GM23248 (cell line): ENCODE measurements around the gene TVP23A. TPM values are rescaled to one million over a fixed set of nuclear protein-coding genes. Genes with fewer than 3 reads are reported as not detected.

Source experiments
- DNase-seq: peaks from one replicate; pipeline ENCODE4 v3.0.0-alpha.2; 2015
- H2AFZ ChIP-seq: fragments of 200-600 bp; sonication (generic); 2 replicates; pipeline ENCODE4 v1.6.1; 2016; ENCODE audit warnings: antibody characterized with exemption
- H3F3A ChIP-seq: fragments of 200-600 bp; sonication (generic); 2 replicates; pipeline ENCODE4 v1.6.1; 2016; ENCODE audit warnings: mild to moderate bottlenecking, antibody characterized with exemption, mixed run types; ENCODE audit not compliant: insufficient read depth
- H3K27ac ChIP-seq: fragments of 200-600 bp; sonication (generic); 2 replicates; pipeline ENCODE4 v1.5.1; 2016; ENCODE audit warnings: mild to moderate bottlenecking
- H3K27me3 ChIP-seq: fragments of 200-600 bp; sonication (generic); replicated peaks from 2 replicates; pipeline ENCODE4 v1.6.1; 2016; ENCODE audit warnings: mild to moderate bottlenecking; ENCODE audit not compliant: insufficient read depth
- H3K36me3 ChIP-seq: fragments of 200-600 bp; sonication (generic); 2 replicates; pipeline ENCODE4 v1.6.1; 2016; ENCODE audit warnings: low read depth, mild to moderate bottlenecking
- H3K4me1 ChIP-seq: fragments of 200-600 bp; sonication (generic); 2 replicates; pipeline ENCODE4 v1.6.1; 2016; ENCODE audit warnings: mild to moderate bottlenecking; ENCODE audit not compliant: insufficient read depth
- H3K4me2 ChIP-seq: fragments of 200-600 bp; sonication (generic); one replicate; pipeline ENCODE4 v1.6.1; 2016; ENCODE audit warnings: mild to moderate bottlenecking; ENCODE audit not compliant: unreplicated experiment
- H3K4me3 ChIP-seq: fragments of 200-600 bp; sonication (generic); 2 replicates; pipeline ENCODE4 v1.5.1; 2016; ENCODE audit warnings: mild to moderate bottlenecking
- H3K79me2 ChIP-seq: fragments of 200-600 bp; sonication (generic); 2 replicates; pipeline ENCODE4 v1.6.1; 2016; ENCODE audit warnings: mild to moderate bottlenecking; ENCODE audit not compliant: insufficient read depth
- H3K9ac ChIP-seq: fragments of 200-600 bp; sonication (generic); 2 replicates; pipeline ENCODE4 v1.6.1; 2016; ENCODE audit warnings: mild to moderate bottlenecking
- H3K9me2 ChIP-seq: fragments of 200-600 bp; sonication (generic); 2 replicates; pipeline ENCODE4 v1.6.1; 2016; ENCODE audit warnings: mixed run types, mild to moderate bottlenecking, moderate library complexity; ENCODE audit not compliant: insufficient read depth
- H3K9me3 ChIP-seq: fragments of 200-600 bp; sonication (generic); one replicate; pipeline ENCODE4 v1.6.1; 2017; ENCODE audit warnings: low read depth
- H4K20me1 ChIP-seq: fragments of 200-600 bp; sonication (generic); 2 replicates; pipeline ENCODE4 v1.6.0; 2016; ENCODE audit not compliant: insufficient read depth
- EZH2 ChIP-seq: fragments of 200-600 bp; sonication (generic); IDR thresholded peaks from 2 replicates; pipeline ENCODE4 v1.6.1; 2018; ENCODE audit warnings: antibody characterized with exemption, mild to moderate bottlenecking; ENCODE audit not compliant: insufficient read depth, poor library complexity, severe bottlenecking
- EZH2phosphoT487 ChIP-seq: fragments of 200-600 bp; sonication (generic); IDR thresholded peaks from 2 replicates; pipeline ENCODE4 v1.6.1; 2018; ENCODE audit warnings: antibody characterized with exemption, moderate library complexity, mild to moderate bottlenecking, low read depth; ENCODE audit not compliant: insufficient read depth
- WGBS, 2 experiments: methylation state at CpG; one replicate each; pipeline ENCODE4 v1.1.6; 2015 to 2017; ENCODE audit warnings: low lambda C conversion rate in 2 of 2, low coverage in 1 of 2; ENCODE audit errors: missing lambda C conversion rate in 2 of 2; 5-methylcytosine and 5-hydroxymethylcytosine counted together
- in situ Hi-C: fragments of 300-500 bp; cut with MboI; formaldehyde crosslinking; loops from 2 replicates; pipeline ENCODE4 v1.15.0; 2020
- polyA plus RNA-seq: library from polyadenylated mRNA; unstranded; fragments of >200 nt; fragmentation: Nextera tagmentation; extraction: Ambion mirVana; gene quantifications from 2 replicates; pipeline ENCODE4 v1.2.1, GENCODE V29; 2016
- total RNA-seq: library from RNA; depleted of rRNA; stranded (reverse); fragments of >200 nt; shearing (Covaris generic); gene quantifications from 2 replicates; pipeline ENCODE4 v1.2.3, GENCODE V29; 2014

TVP23A gene
- total and polyA plus RNA-seq, 2 experiments from 2014 or later: 0.13 TPM; not detected in 1

- H3K36me3 ChIP-seq: no peaks in the 10 kb centered on the region
- H3K9me2 ChIP-seq: no peaks in the 10 kb centered on the region
- no peaks in the 10 kb centered on the region for H3K4me1 ChIP-seq
- no peaks in the 10 kb centered on the region for H3K9me3 ChIP-seq
- H4K20me1 ChIP-seq: no peaks in the 10 kb centered on the region
- in situ Hi-C loops: no loop called here
- no peak overlapping the region for H3K4me2 ChIP-seq
- no peak for DNase-seq
- H3K27me3 ChIP-seq: peaks cover 40% of the 10 kb centered on the region
- H3K27ac ChIP-seq: no peak overlapping the region
- TF ChIP-seq EZH2phosphoT487: no peak
- TF ChIP-seq EZH2: no peak
- WGBS, 2 experiments: 31 to 47% methylated on average over 6 of the region's 6 CpGs
- H3K9ac ChIP-seq: no peak overlapping the region
- no peaks in the 10 kb centered on the region for H3F3A ChIP-seq
- H3K79me2 ChIP-seq: no peaks in the 10 kb centered on the region
- H2AFZ ChIP-seq: no peak overlapping the region
- no peak overlapping the region for H3K4me3 ChIP-seq
Measured at GRCh38 chr16:10839279-10839666, 20.7 kb upstream of the TVP23A start.

- TF ChIP-seq EZH2 (no peak), EZH2phosphoT487 (no peak)
- in situ Hi-C loops: no loop called here
- H3K27me3 ChIP-seq: peaks cover 40% of the 10 kb centered on the region
- H3K4me1 ChIP-seq: no peaks in the 10 kb centered on the region
- H2AFZ ChIP-seq: no peak overlapping the region
- H3K79me2 ChIP-seq: no peaks in the 10 kb centered on the region
- no peak overlapping the region for H3K4me3 ChIP-seq
- H3F3A ChIP-seq: no peaks in the 10 kb centered on the region
- no peak overlapping the region for H3K9ac ChIP-seq
- no peak for DNase-seq
- no peaks in the 10 kb centered on the region for H4K20me1 ChIP-seq
- H3K36me3 ChIP-seq: no peaks in the 10 kb centered on the region
- WGBS, 2 experiments: 65 to 70% methylated on average over 10 of the region's 10 CpGs
- no peak overlapping the region for H3K4me2 ChIP-seq
- no peaks in the 10 kb centered on the region for H3K9me3 ChIP-seq
- H3K27ac ChIP-seq: no peak overlapping the region
- H3K9me2 ChIP-seq: no peaks in the 10 kb centered on the region
Measured at GRCh38 chr16:10838621-10839278, 20.2 kb upstream of the TVP23A start.

GRCh38 chr16:10836174-10836853 is 17.7 kb upstream of the TVP23A start:
- no peak for DNase-seq
- no peaks in the 10 kb centered on the region for H3F3A ChIP-seq
- no peak overlapping the region for H3K9ac ChIP-seq
- TF ChIP-seq EZH2 (no peak), EZH2phosphoT487 (no peak)
- 21 to 27% methylated on average over 1 of the region's 1 CpG for WGBS, 2 experiments
- no peak overlapping the region for H3K27ac ChIP-seq
- no peaks in the 10 kb centered on the region for H3K79me2 ChIP-seq
- H2AFZ ChIP-seq: no peak overlapping the region
- no peaks in the 10 kb centered on the region for H3K36me3 ChIP-seq
- H3K4me1 ChIP-seq: no peaks in the 10 kb centered on the region
- H4K20me1 ChIP-seq: no peaks in the 10 kb centered on the region
- H3K9me2 ChIP-seq: no peaks in the 10 kb centered on the region
- H3K27me3 ChIP-seq: peaks cover 30% of the 10 kb centered on the region
- no peak overlapping the region for H3K4me2 ChIP-seq
- in situ Hi-C loops: no loop called here
- H3K9me3 ChIP-seq: no peaks in the 10 kb centered on the region
- no peak overlapping the region for H3K4me3 ChIP-seq

GRCh38 chr16:10835281-10835931 is 16.8 kb upstream of the TVP23A start:
- no peaks in the 10 kb centered on the region for H4K20me1 ChIP-seq
- H3K27ac ChIP-seq: no peak overlapping the region
- no peaks in the 10 kb centered on the region for H3K9me2 ChIP-seq
- no peaks in the 10 kb centered on the region for H3K9me3 ChIP-seq
- H3K79me2 ChIP-seq: no peaks in the 10 kb centered on the region
- no peaks in the 10 kb centered on the region for H3F3A ChIP-seq
- DNase-seq: no peak
- H3K4me3 ChIP-seq: no peak overlapping the region
- H3K9ac ChIP-seq: no peak overlapping the region
- peaks cover 21% of the 10 kb centered on the region for H3K27me3 ChIP-seq
- H3K36me3 ChIP-seq: no peaks in the 10 kb centered on the region
- in situ Hi-C loops: no loop called here
- WGBS, 2 experiments: 62 to 66% methylated on average over 7 of the region's 7 CpGs
- H2AFZ ChIP-seq: no peak overlapping the region
- TF ChIP-seq EZH2phosphoT487 (no peak), EZH2 (no peak)
- H3K4me1 ChIP-seq: no peaks in the 10 kb centered on the region
- no peak overlapping the region for H3K4me2 ChIP-seq
